ENCODE data around the gene CCDC93.

DNA sequence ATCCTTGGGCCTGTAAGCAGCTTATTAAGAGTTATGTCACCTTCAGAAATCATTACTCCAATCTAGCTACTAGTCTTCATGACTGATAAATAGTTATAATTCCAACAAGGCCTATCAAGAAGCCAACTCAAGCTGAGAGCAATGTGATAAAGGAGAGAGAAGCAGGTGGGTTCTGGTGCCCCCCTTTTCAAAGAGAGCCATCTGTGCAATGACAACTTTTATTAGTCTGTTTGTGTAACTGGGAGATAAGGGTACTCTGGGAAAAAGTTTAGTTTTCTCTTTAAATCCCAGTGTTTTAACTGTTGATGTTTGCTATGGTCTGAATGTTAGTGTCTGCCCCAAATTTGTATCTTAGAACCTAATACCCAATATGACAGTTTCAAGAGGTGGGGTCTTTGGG lies 60.6 kb downstream of the CCDC93 start:
- TF ChIP-seq POLR2A (IDR thresholded peaks at IDR 0.05) (no peak), POLR2AphosphoS5 (IDR thresholded peaks at IDR 0.05) (no peak)
- TF ChIP-seq, protein P1, sequence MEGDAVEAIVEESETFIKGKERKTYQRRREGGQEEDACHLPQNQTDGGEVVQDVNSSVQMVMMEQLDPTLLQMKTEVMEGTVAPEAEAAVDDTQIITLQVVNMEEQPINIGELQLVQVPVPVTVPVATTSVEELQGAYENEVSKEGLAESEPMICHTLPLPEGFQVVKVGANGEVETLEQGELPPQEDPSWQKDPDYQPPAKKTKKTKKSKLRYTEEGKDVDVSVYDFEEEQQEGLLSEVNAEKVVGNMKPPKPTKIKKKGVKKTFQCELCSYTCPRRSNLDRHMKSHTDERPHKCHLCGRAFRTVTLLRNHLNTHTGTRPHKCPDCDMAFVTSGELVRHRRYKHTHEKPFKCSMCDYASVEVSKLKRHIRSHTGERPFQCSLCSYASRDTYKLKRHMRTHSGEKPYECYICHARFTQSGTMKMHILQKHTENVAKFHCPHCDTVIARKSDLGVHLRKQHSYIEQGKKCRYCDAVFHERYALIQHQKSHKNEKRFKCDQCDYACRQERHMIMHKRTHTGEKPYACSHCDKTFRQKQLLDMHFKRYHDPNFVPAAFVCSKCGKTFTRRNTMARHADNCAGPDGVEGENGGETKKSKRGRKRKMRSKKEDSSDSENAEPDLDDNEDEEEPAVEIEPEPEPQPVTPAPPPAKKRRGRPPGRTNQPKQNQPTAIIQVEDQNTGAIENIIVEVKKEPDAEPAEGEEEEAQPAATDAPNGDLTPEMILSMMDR (IDR thresholded peaks at IDR 0.05): no peak
